ENCODE data around the gene CTCF.

GRCh38 chr16:67628216-67628615 lies 65.9 kb downstream of the CTCF start:
- TF ChIP-seq POLR2A (IDR thresholded peaks at IDR 0.05) (no peak), CTCF (IDR thresholded peaks at IDR 0.05) (no peak)

All from suprapubic skin (tissue), 3 donors.